A375 (cell line): Measurements from ENCODE around the gene ASB9. TPM values are rescaled to one million over a fixed set of nuclear protein-coding genes. Genes with fewer than 3 reads are reported as not detected.

ENCODE experiments used
- total RNA-seq: library from RNA; depleted of rRNA; stranded (reverse); fragments of >200 nt; shearing (Covaris generic); gene quantifications from 2 replicates; pipeline ENCODE4 v1.2.3, GENCODE V29; 2014; rRNA removed

ASB9 gene
- 20.6 and 25.1 TPM in 2 replicates for total RNA-seq

DNA sequence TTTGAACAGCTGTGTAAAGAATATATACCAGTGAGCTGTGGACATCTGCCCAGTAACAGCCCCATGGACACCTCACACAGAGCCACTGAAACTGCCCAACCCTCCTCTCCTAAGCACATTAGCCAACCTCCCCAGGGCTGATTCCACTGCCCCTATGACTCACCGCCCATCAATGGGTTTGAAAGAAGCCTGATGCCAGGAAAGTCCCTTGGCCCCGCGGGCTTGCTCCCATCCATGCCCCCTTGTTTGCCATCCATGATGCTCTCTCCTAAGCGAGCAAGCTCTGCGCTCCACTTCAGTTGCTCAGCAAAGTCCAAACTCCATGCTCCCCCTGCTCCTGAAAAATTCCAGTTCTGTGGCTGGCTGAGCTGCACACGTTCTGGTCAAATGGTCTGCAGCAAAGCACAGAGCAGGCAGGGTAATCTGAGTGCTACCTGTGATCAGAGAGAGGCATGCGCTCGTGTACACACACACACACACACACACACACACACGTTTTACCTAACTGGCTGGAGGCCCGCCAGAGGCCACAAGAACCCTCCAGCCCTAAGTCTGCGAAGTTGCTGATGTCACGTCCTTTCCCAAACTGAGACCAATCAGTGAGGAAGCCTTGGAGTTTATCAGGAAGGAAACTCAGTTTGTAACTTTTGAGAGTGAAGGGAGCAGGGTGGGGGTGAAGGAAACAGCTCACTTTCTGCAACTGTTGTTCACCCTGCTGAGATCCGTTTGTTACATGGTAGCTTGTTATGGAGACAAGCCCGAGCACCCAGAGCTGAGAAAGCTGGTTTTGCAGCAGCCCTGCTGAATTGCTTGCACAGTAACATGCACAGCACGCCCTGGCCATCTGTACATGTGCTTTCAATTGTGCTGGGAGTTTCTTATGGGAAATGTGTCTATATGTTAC, at the start of gene ASB9:
Gene ASB9, minus strand, starts transcription at position 466 of the 904 bp plus-strand sequence. Its CDS starts 209 bp downstream, at position 257.

GRCh38 chrX:15315509-15315908, 45.6 kb upstream of the ASB9 start, which contains the start of gene ASB11:
Gene ASB11 (minus strand): TSS chrX:15315640. CDS start chrX:15315605, 35 bp downstream.

Other genes with a start within 250 kb of the ASB9 start
- not detected in 2 replicates for gene ASB11, start 45.6 kb upstream of the ASB9 start, total RNA-seq
- 11.4 and 12.3 TPM in 2 replicates for gene PIGA, start 65.4 kb upstream of the ASB9 start, total RNA-seq
- not detected in 2 replicates for gene VEGFD, start 114.3 kb upstream of the ASB9 start, total RNA-seq
- 46.6 and 46.8 TPM in 2 replicates for gene PIR, start 223.2 kb upstream of the ASB9 start, total RNA-seq
- 2.1 and 2.3 TPM in 2 replicates for gene BMX, start 230.7 kb upstream of the ASB9 start, total RNA-seq